ENCODE measurements around the gene COX19. TPM values are rescaled to one million over a fixed set of nuclear protein-coding genes. Genes with fewer than 3 reads are reported as not detected.

COX19 gene
- total and polyA plus RNA-seq, 2 of the 13 experiments (the other 11 are each of a cell fraction or from before 2014, with no cell fraction given) = 11.5 to 21.7 TPM

DNA sequence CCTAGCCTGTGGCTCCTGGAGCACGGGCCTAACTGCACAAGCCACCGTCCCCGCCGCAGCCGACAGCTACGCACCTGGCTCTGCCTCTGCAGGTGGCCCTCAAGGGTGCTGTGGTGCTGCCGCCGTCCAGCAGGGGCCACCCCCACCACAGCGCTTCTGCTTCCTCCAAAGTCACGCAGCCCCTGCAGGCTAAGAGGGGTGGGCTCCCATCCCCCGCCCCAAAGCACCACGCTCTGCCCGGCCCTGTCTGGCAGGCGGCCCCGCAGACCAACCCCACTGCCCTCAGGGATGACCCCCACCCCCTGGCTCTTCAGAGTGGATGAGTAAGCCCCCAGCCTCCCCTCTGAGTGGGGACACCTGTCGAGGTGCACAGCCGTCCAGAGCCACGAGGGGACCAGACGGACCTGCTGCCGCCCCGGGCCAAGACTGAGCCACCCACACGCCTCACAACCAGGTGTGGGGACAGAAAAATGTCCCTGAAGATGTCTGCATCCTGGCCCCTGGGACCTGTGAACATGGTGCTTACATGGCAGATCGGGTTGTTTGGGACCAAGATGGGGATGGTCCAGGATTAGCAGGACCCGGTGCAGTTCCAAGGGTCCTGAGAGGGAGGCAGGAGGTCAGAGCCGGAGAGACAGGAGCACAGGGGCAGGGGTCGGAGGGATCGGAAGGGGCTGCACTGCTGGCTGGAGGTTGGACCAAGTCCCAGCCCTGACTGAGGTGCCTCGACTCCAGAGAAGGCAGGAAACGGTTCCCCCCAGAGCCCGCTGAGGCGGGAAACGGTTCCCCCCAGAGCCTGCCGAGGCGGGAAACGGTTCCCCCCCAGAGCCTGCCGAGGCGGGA, 11.9 kb downstream of the COX19 start (continued):
- TF ChIP-seq ZNF646 (CRISPR knock-in tag; IDR thresholded peaks at IDR 0.05) (no peak), CREB1 (IDR thresholded peaks at IDR 0.05) (no peak), CREB1 (CRISPR knock-in tag; IDR thresholded peaks at IDR 0.05) (no peak), ZNF766 (CRISPR knock-in tag; IDR thresholded peaks at IDR 0.05; ENCODE audit: borderline replicate concordance) (no peak), TBX2 (CRISPR knock-in tag; IDR thresholded peaks at IDR 0.05; ENCODE audit: borderline replicate concordance) (peak; percentile 30; the same call in 1 of the 2 replicates), GABPA (IDR thresholded peaks at IDR 0.05; ENCODE audit: low read depth, low read length) (no peak), GABPA (CRISPR knock-in tag; IDR thresholded peaks at IDR 0.05; ENCODE audit: low read depth) (no peak), LCORL (IDR thresholded peaks at IDR 0.05) (no peak), LCORL (CRISPR knock-in tag; IDR thresholded peaks at IDR 0.05) (peak; percentile 72), ZSCAN22 (CRISPR knock-in tag; IDR thresholded peaks at IDR 0.05) (no peak), ZNF335 (CRISPR knock-in tag; IDR thresholded peaks at IDR 0.05) (no peak), ZNF687 (CRISPR knock-in tag; IDR thresholded peaks at IDR 0.05) (peak; percentile 81), RAD21 (CRISPR knock-in tag; IDR thresholded peaks at IDR 0.05) (peak; percentile 73), DR1 (CRISPR knock-in tag; IDR thresholded peaks at IDR 0.05) (no peak), BCL6 (CRISPR knock-in tag; IDR thresholded peaks at IDR 0.05) (no peak), DPF2 (CRISPR knock-in tag; IDR thresholded peaks at IDR 0.05; ENCODE audit: borderline replicate concordance, low read depth) (no peak), HDAC1 (CRISPR knock-in tag; IDR thresholded peaks at IDR 0.05) (0 out of 2 replicates have a peak, but pooled peaks have one; percentile 9)
- TF ChIP-seq, protein P1, sequence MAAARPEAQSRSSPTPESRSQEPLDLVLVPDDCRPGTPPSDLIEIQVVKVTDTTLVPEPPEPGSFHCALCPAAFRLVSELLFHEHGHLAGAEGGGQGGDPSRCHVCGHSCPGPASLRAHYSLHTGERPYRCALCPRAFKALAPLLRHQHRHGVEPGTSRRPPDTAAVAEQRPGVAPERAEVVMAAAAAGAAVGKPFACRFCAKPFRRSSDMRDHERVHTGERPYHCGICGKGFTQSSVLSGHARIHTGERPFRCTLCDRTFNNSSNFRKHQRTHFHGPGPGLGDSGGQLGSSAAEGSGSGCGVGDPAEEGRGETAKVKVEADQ (CRISPR knock-in tag; IDR thresholded peaks at IDR 0.05; ENCODE audit: borderline replicate concordance) = no peak
- TF ChIP-seq, protein P2, sequence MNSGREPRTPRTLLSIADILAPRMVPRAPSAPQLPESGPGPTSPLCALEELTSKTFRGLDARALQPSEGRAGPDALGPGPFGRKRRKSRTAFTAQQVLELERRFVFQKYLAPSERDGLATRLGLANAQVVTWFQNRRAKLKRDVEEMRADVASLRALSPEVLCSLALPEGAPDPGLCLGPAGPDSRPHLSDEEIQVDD (CRISPR knock-in tag; IDR thresholded peaks at IDR 0.05; ENCODE audit: borderline replicate concordance) = no peak
